Dendritic cell treated with granulocyte-macrophage colony-stimulating factor and Interleukin-4, amounts not matched to agents 40 ng/mL and 50 ng/mL, for 4 days (primary cell): ENCODE measurements around the gene HMGCS1.

ENCODE experiments used
- H3K27ac Mint-ChIP-seq: one replicate; pipeline ENCODE4 v1.8.0; 2022; ENCODE audit warnings: mild to moderate bottlenecking, mixed read lengths
- H3K27me3 Mint-ChIP-seq: one replicate; pipeline ENCODE4 v1.8.0; 2022; ENCODE audit warnings: mild to moderate bottlenecking, mixed read lengths
- H3K36me3 Mint-ChIP-seq: one replicate; pipeline ENCODE4 v1.8.0; 2022; ENCODE audit warnings: low read depth, mixed read lengths
- H3K4me1 Mint-ChIP-seq: one replicate; pipeline ENCODE4 v1.8.0; 2022; ENCODE audit warnings: low read depth, mixed read lengths
- H3K4me3 Mint-ChIP-seq: one replicate; pipeline ENCODE4 v1.8.0; 2022; ENCODE audit warnings: mild to moderate bottlenecking, moderate library complexity, mixed read lengths
- H3K9me3 Mint-ChIP-seq: one replicate; pipeline ENCODE4 v1.8.0; 2022; ENCODE audit warnings: mixed read lengths
- intact Hi-C: fragments of 100-400 bp; cut with micrococcal nuclease; formaldehyde crosslinking; loops from one replicate; pipeline ENCODE4 v1.15.0; 2022

The HMGCS1 gene

DNA sequence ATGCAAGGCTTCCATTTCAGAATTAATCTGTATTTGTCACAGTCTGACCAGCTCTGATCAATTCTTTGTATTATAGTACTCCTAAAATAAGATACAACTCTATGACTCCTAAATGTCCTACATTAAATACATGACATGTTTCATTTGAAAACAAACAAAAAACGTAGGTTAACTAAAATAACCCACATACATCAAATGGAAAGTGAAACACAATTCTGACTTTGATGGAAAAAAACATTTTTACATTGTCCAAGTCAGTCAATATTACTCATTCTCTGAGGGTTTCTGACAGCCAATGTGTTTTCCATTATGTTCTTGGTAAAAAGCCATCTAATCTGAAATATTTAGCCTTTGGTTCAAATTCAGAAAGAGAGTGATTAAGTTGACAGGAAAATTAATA lies 8.7 kb downstream of the HMGCS1 start:
- peaks cover 46% of the 10 kb centered on the region for H3K4me1 Mint-ChIP-seq
- H3K27me3 Mint-ChIP-seq: no peaks in the 10 kb centered on the region
- H3K4me3 Mint-ChIP-seq: no peak overlapping the region
- intact Hi-C loops: no loop called here
- H3K9me3 Mint-ChIP-seq: no peaks in the 10 kb centered on the region
- no peak overlapping the region for H3K27ac Mint-ChIP-seq
- peaks cover 69% of the 10 kb centered on the region for H3K36me3 Mint-ChIP-seq

GRCh38 chr5:43303242-43303641 lies 10.0 kb downstream of the HMGCS1 start:
- H3K27ac Mint-ChIP-seq: no peak overlapping the region
- intact Hi-C loops: no loop called here
- H3K9me3 Mint-ChIP-seq: no peaks in the 10 kb centered on the region
- H3K36me3 Mint-ChIP-seq: peaks cover 73% of the 10 kb centered on the region
- H3K4me1 Mint-ChIP-seq: peaks cover 39% of the 10 kb centered on the region
- no peaks in the 10 kb centered on the region for H3K27me3 Mint-ChIP-seq
- no peak overlapping the region for H3K4me3 Mint-ChIP-seq

GRCh38 chr5:43302481-43302880 lies 10.7 kb downstream of the HMGCS1 start:
- peaks cover 39% of the 10 kb centered on the region for H3K4me1 Mint-ChIP-seq
- H3K36me3 Mint-ChIP-seq: peaks cover 80% of the 10 kb centered on the region
- no peaks in the 10 kb centered on the region for H3K9me3 Mint-ChIP-seq
- no peak overlapping the region for H3K4me3 Mint-ChIP-seq
- no peaks in the 10 kb centered on the region for H3K27me3 Mint-ChIP-seq
- intact Hi-C loops: no loop called here
- no peak overlapping the region for H3K27ac Mint-ChIP-seq

GRCh38 chr5:43301653-43302091 lies 11.5 kb downstream of the HMGCS1 start:
- no peak overlapping the region for H3K4me3 Mint-ChIP-seq
- intact Hi-C loops: no loop called here
- H3K36me3 Mint-ChIP-seq: peaks cover 82% of the 10 kb centered on the region
- H3K9me3 Mint-ChIP-seq: no peaks in the 10 kb centered on the region
- H3K27me3 Mint-ChIP-seq: no peaks in the 10 kb centered on the region
- H3K27ac Mint-ChIP-seq: no peak overlapping the region
- H3K4me1 Mint-ChIP-seq: peaks cover 38% of the 10 kb centered on the region

- H3K27ac Mint-ChIP-seq: no peak overlapping the region
- H3K4me1 Mint-ChIP-seq: peaks cover 31% of the 10 kb centered on the region
- H3K4me3 Mint-ChIP-seq: no peak overlapping the region
- intact Hi-C loops: no loop called here
- no peaks in the 10 kb centered on the region for H3K27me3 Mint-ChIP-seq
- peaks cover 91% of the 10 kb centered on the region for H3K36me3 Mint-ChIP-seq
- no peaks in the 10 kb centered on the region for H3K9me3 Mint-ChIP-seq
Observed at GRCh38 chr5:43300112-43300511, 13.1 kb downstream of the HMGCS1 start.

DNA sequence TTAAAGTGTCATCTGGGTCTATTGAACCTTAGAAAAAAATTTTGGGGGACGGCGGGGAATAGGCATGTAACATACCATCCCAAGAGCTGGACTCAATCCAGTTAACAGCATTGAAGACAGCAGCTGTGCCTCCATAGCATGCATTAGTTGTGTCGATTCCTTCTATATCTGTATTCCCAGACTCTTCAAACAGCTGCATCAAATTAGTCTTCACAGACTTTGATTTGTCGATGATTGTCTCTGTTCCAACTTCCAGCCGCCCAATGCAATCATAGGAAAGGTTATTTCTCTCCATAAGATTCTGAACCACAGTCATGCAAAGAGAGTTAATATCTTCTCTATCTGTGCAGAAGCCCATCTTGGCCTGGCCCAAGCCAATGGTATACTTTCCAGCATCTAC lies 14.8 kb downstream of the HMGCS1 start:
- H3K4me3 Mint-ChIP-seq: no peak overlapping the region
- H3K27ac Mint-ChIP-seq: no peak overlapping the region
- peaks cover 94% of the 10 kb centered on the region for H3K36me3 Mint-ChIP-seq
- intact Hi-C loops: no loop called here
- H3K27me3 Mint-ChIP-seq: no peaks in the 10 kb centered on the region
- no peaks in the 10 kb centered on the region for H3K9me3 Mint-ChIP-seq
- peaks cover 28% of the 10 kb centered on the region for H3K4me1 Mint-ChIP-seq

- intact Hi-C loops: no loop called here
- H3K4me1 Mint-ChIP-seq: peaks cover 13% of the 10 kb centered on the region
Observed at GRCh38 chr5:43296835-43297234, 16.4 kb downstream of the HMGCS1 start.

GRCh38 chr5:43295202-43295601 lies 18.0 kb downstream of the HMGCS1 start:
- Mint-ChIP-seq H3K27ac (no peak overlapping the region), H3K27me3 (no peaks in the 10 kb centered on the region), H3K9me3 (no peaks in the 10 kb centered on the region), H3K4me3 (no peak overlapping the region), H3K4me1 (no peaks in the 10 kb centered on the region), H3K36me3 (peaks cover 94% of the 10 kb centered on the region)
- intact Hi-C loops: no loop called here

More at GRCh38 chr5:43296835-43297234, 16.4 kb downstream of the HMGCS1 start:
- H3K36me3 Mint-ChIP-seq: peaks cover 94% of the 10 kb centered on the region
- H3K9me3 Mint-ChIP-seq: no peaks in the 10 kb centered on the region
- H3K27ac Mint-ChIP-seq: no peak overlapping the region
- H3K4me3 Mint-ChIP-seq: no peak overlapping the region
- no peaks in the 10 kb centered on the region for H3K27me3 Mint-ChIP-seq

GRCh38 chr5:43294226-43294625 lies 19.0 kb downstream of the HMGCS1 start:
- H3K4me3 Mint-ChIP-seq: no peak overlapping the region
- no peaks in the 10 kb centered on the region for H3K27me3 Mint-ChIP-seq
- H3K36me3 Mint-ChIP-seq: peaks cover 94% of the 10 kb centered on the region
- H3K4me1 Mint-ChIP-seq: no peaks in the 10 kb centered on the region
- intact Hi-C loops: no loop called here
- H3K27ac Mint-ChIP-seq: no peak overlapping the region
- H3K9me3 Mint-ChIP-seq: no peaks in the 10 kb centered on the region

DNA sequence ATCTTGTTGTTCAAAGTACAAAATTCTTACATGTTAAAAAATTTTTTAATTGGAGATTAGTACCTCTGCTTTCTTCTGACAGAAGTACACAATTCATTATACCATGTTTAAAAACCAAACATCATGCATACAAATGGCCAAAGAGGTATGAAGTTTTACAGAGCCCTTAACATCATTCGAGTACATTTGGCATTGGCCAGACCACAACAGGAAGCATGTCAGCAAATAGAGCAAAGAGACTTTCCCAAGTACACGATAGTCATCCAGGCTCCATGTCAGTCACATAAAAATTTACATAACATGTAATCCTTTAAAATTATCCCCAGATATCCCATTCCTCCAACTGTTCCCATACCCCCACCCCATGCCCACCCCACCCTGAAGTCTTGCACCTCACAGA lies 22.5 kb downstream of the HMGCS1 start:
- peaks cover 93% of the 10 kb centered on the region for H3K36me3 Mint-ChIP-seq
- intact Hi-C loops: no loop called here
- H3K4me1 Mint-ChIP-seq: no peaks in the 10 kb centered on the region
- no peaks in the 10 kb centered on the region for H3K9me3 Mint-ChIP-seq
- no peaks in the 10 kb centered on the region for H3K27me3 Mint-ChIP-seq
- no peak overlapping the region for H3K4me3 Mint-ChIP-seq
- no peak overlapping the region for H3K27ac Mint-ChIP-seq

GRCh38 chr5:43288269-43288831 lies 24.9 kb downstream of the HMGCS1 start:
- no peaks in the 10 kb centered on the region for H3K9me3 Mint-ChIP-seq
- no peak overlapping the region for H3K4me3 Mint-ChIP-seq
- no peak overlapping the region for H3K27ac Mint-ChIP-seq
- intact Hi-C loops: no loop called here
- H3K27me3 Mint-ChIP-seq: no peaks in the 10 kb centered on the region
- peaks cover 77% of the 10 kb centered on the region for H3K36me3 Mint-ChIP-seq
- H3K4me1 Mint-ChIP-seq: no peaks in the 10 kb centered on the region

DNA sequence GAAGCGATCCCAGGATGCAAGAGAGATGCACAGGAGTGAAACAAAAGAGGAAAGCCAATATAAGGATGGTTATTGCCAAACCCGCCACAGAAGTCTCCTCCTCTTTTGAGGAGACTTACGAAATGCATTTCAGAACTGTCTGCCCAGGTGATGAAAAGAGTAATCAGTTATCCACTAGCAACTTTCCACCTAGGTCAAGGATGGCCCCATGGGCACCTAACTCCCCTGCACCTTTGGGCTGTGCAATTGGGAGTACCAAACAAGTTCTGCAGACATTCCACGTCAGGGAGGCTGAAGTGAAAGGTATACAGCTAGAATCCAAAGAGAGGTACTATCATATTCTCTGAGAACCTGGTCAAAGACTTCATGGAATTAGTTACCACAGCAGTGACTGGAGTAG lies 25.7 kb downstream of the HMGCS1 start:
- Mint-ChIP-seq H3K27ac (no peak overlapping the region), H3K36me3 (peaks cover 70% of the 10 kb centered on the region), H3K4me1 (no peaks in the 10 kb centered on the region), H3K27me3 (no peaks in the 10 kb centered on the region), H3K9me3 (no peaks in the 10 kb centered on the region), H3K4me3 (no peak overlapping the region)
- intact Hi-C loops: no loop called here

DNA sequence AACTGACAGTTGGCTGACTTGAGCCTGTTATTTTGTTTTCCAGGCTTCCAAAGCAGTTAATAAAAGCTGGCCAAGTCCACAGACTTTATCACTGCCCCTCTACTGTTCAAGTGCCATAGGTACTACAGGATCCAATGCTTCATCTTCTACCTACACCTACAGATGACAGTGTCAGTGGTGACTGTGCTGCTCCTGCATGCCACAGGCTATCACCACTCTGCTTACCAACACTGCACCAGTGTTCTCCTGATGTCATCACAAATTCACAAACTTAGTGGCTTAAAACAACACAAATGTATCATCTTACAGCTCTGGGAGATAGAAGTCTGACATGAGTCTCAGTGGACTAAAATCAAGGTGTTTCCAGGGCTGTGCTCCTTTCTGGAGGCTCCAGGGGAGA lies 26.6 kb downstream of the HMGCS1 start:
- H3K4me3 Mint-ChIP-seq: no peak overlapping the region
- peaks cover 61% of the 10 kb centered on the region for H3K36me3 Mint-ChIP-seq
- no peaks in the 10 kb centered on the region for H3K27me3 Mint-ChIP-seq
- intact Hi-C loops: no loop called here
- H3K9me3 Mint-ChIP-seq: no peaks in the 10 kb centered on the region
- no peak overlapping the region for H3K27ac Mint-ChIP-seq
- no peaks in the 10 kb centered on the region for H3K4me1 Mint-ChIP-seq

DNA sequence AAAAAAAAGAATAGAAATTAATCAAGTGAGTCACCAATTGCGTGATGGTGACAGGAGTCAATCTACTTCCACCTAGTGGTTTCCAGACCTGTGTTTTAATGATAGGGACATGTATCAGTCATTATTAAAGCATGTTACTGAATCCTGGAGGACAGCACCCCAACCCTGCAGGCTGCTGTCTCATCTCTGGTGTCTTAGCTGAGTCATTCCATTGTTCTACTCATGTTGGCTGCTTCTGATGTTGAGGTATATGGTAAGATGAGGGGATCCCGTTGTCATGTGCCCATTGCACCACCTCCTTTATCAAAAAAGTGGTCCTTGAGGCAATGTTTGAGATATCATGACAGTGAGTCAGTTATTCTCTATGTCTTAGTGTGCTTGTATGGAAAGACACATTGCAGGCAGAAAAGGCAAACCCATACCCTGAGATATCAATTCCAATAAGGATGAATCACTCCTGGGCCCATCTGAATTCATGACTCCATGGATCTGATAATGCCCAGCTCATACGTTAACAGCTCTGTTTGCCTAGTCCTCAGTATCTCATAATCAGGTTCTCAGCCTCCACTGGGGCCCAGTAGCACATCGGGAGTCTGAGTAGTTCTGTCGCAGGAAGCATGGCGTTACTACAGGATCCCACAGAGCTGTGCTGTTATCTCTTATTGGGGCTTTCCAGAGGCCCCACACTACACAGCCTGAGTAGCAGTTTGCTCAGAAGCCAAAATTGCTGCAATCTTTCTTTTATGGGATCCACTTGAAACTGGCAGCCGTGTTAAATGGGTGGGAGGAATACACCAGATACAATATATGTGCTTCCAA lies 31.2 kb downstream of the HMGCS1 start:
- no peak overlapping the region for H3K27ac Mint-ChIP-seq
- H3K4me3 Mint-ChIP-seq: no peak overlapping the region
- H3K4me1 Mint-ChIP-seq: no peaks in the 10 kb centered on the region
- H3K27me3 Mint-ChIP-seq: no peaks in the 10 kb centered on the region
- intact Hi-C loops: no loop called here
- no peaks in the 10 kb centered on the region for H3K9me3 Mint-ChIP-seq
- peaks cover 19% of the 10 kb centered on the region for H3K36me3 Mint-ChIP-seq
